Kidney epithelial cell (primary cell): ENCODE results near the gene S100A7A. TPM values are rescaled to one million over a fixed set of nuclear protein-coding genes. Genes with fewer than 3 reads are reported as not detected.

Experiments
- DNase-seq: peaks from one replicate; pipeline ENCODE4 v3.0.0-alpha.2; 2010; ENCODE audit warnings: low read depth
- H3K27me3 ChIP-seq: 2 replicates; pipeline ENCODE4 v1.6.0; 2011; ENCODE audit warnings: low read length; ENCODE audit not compliant: control insufficient read depth, insufficient read depth
- H3K36me3 ChIP-seq: 2 replicates; pipeline ENCODE4 v1.5.1; 2011; ENCODE audit warnings: low read length; ENCODE audit not compliant: control insufficient read depth, insufficient read depth
- H3K4me3 ChIP-seq: 2 replicates; pipeline ENCODE4 v1.5.1; 2011; ENCODE audit warnings: low read depth, mild to moderate bottlenecking, control low read depth, low read length
- CTCF ChIP-seq: IDR thresholded peaks from 2 replicates; pipeline ENCODE4 v1.5.1; 2011; ENCODE audit warnings: mild to moderate bottlenecking, moderate library complexity, low read length, control low read depth, inconsistent platforms; ENCODE audit not compliant: insufficient read depth, poor library complexity, severe bottlenecking
- total RNA-seq: library from RNA; depleted of rRNA; stranded (reverse); fragments of >200 nt; gene quantifications from 2 replicates; pipeline ENCODE4 v1.2.3, GENCODE V29; 2015

S100A7A gene
- total RNA-seq, 1 donor from 2014 or later: not detected

DNA sequence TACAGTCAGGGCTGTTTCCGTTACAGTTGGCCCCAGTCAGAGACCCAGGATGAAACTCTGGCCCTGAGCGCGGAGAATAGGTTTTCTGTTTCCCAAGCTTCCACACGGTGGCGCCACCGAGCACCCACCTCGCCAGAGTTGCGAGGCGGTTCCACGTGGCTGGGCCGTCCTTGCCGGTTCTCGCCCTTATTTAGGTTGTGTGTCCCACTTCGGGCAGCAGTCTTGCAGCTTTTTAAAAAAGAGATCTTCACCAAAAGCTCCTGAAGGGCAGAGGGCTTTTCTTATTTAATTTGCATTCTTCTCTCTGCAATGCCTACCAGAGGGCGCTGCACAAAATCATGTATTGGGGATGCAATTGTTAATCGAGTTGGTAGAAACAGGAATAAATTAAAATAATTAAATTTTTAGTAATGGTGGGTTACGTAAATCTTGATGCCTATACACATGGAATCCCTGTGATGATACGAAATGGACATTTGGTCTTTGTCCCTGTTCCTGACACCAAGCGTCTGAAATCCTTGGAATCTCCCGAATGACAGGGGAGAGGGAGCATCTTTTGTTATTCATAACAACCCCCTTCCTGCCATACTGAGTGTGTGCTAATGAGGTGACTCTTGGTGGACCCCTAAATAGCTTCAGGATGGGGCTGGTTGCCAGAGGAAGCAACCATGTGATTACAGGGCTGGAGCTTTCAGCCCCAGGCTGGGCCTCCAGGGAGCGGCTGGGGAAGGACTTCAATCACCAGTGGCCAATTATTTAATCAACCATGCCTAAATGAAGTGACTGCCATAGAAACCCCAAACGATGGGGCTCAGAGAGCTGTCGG lies 49.7 kb downstream of the S100A7A start:
- TF ChIP-seq CTCF: peak; percentile 82
- Histone ChIP-seq H3K4me3 (no peak overlapping the region), H3K36me3 (no peaks in the 10 kb centered on the region), H3K27me3 (peaks cover 4% of the 10 kb centered on the region)
- DNase-seq: no peak

DNA sequence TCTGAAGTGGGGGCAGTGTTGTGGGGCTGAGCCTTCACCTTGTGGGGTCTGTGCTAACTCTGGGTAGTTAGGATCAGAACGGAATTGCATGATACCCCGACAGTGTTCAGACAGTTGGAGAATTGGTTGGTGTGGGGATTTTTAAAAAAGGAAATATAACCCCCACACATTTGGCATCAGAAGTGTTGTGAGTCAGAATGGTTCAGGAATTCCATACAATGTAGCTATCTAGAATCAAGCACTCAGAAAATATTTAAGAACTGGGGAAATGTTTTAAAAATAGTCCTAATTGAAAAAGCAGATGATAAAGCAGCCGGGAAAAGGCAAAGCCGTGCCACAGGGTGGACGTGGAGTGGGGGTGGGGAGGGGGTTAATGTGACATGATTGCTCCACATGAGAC lies 50.6 kb downstream of the S100A7A start:
- Histone ChIP-seq H3K36me3 (no peaks in the 10 kb centered on the region), H3K4me3 (no peak overlapping the region), H3K27me3 (peaks cover 4% of the 10 kb centered on the region)
- TF ChIP-seq CTCF: no peak
- no peak for DNase-seq

DNA sequence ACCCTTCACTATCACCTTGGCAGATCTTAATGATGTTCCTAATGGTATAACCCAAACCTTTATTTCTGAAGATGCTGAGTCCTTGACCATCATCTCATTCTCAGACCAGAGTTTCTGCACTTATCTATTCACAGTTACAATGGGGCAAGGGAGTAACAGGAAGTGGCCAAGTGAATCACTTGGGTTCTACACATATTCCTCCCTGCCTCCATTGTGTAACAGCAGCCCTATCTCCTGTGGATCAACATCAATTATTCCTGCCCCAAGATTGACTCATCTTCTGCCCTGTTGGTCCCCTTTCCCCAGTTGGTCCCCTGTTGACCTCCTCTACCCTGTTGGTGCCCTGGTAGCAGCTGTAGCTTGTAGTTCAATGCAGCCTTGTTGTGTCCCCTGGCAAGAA lies 54.4 kb downstream of the S100A7A start:
- Histone ChIP-seq H3K36me3 (no peaks in the 10 kb centered on the region), H3K4me3 (no peak overlapping the region), H3K27me3 (no peaks in the 10 kb centered on the region)
- no peak for TF ChIP-seq CTCF
- no peak for DNase-seq

Other genes with a start within 250 kb of the S100A7A start
- gene LELP1, start 213.1 kb upstream of the S100A7A start, total RNA-seq: not detected in 2 replicates
- gene PRR9, start 198.9 kb upstream of the S100A7A start, total RNA-seq: not detected in 2 replicates
- not detected in 2 replicates for gene LORICRIN, start 156.8 kb upstream of the S100A7A start, total RNA-seq
- gene PGLYRP3, start 103.6 kb upstream of the S100A7A start, total RNA-seq: not detected in 2 replicates
- gene PGLYRP4, start 67.7 kb upstream of the S100A7A start, total RNA-seq: 0.07 and 0.71 TPM in 2 replicates
- gene S100A9, start 58.7 kb upstream of the S100A7A start, total RNA-seq: 35.3 and 55.9 TPM in 2 replicates
- not detected in 2 replicates for gene S100A12, start 40.9 kb upstream of the S100A7A start, total RNA-seq
- not detected in 2 replicates for gene S100A8, start 25.4 kb upstream of the S100A7A start, total RNA-seq
- gene S100A7, start 44.1 kb downstream of the S100A7A start, total RNA-seq: not detected in 2 replicates
- 754 and 920 TPM in 2 replicates for gene S100A6, start 119.5 kb downstream of the S100A7A start, total RNA-seq
- gene S100A5, start 124.4 kb downstream of the S100A7A start, total RNA-seq: 0.75 TPM in 1 of 2 replicates, not detected in the other
- 2.7 and 7.1 TPM in 2 replicates for gene S100A4, start 129.3 kb downstream of the S100A7A start, total RNA-seq
- 5.8 and 12.0 TPM in 2 replicates for gene S100A3, start 132.7 kb downstream of the S100A7A start, total RNA-seq
- gene S100A2, start 149.3 kb downstream of the S100A7A start, total RNA-seq: 16.1 and 27.5 TPM in 2 replicates
- 480 and 499 TPM in 2 replicates for gene S100A16, start 196.6 kb downstream of the S100A7A start, total RNA-seq
- 4.2 and 4.4 TPM in 2 replicates for gene S100A14, start 199.8 kb downstream of the S100A7A start, total RNA-seq
- 171 and 183 TPM in 2 replicates for gene S100A13, start 211.0 kb downstream of the S100A7A start, total RNA-seq
- gene S100A1, start 211.9 kb downstream of the S100A7A start, total RNA-seq: 1.3 and 2.0 TPM in 2 replicates
- 54.8 and 58.1 TPM in 2 replicates for gene CHTOP, start 217.5 kb downstream of the S100A7A start, total RNA-seq
- 61.0 and 65.0 TPM in 2 replicates for gene SNAPIN, start 242.2 kb downstream of the S100A7A start, total RNA-seq